ENCODE measurements around the gene CTTN. TPM values are rescaled to one million over a fixed set of nuclear protein-coding genes. Genes with fewer than 3 reads are reported as not detected.
A peak's percentile ranks its signal among the peaks of the same experiment; 100 is the strongest.

Gene CTTN
- total RNA-seq, 1 donor from 2014 or later: 458 TPM

- TF ChIP-seq CTCF (IDR thresholded peaks at IDR 0.05; ENCODE audit: unreplicated experiment): no peak
- Mint-ChIP-seq H3K9me3 (ENCODE audit: unreplicated experiment) (no peaks in the 10 kb centered on the region), H3K27me3 (ENCODE audit: unreplicated experiment) (peaks cover 15% of the 10 kb centered on the region), H3K27ac (ENCODE audit: unreplicated experiment) (no peak overlapping the region), H3K4me3 (ENCODE audit: unreplicated experiment) (no peak overlapping the region), H3K4me1 (ENCODE audit: unreplicated experiment) (peaks cover 4% of the 10 kb centered on the region), H3K36me3 (ENCODE audit: low read depth, unreplicated experiment) (peaks cover 62% of the 10 kb centered on the region)
- no peak for DNase-seq (ENCODE audit: low spot score)
Observed at GRCh38 chr11:70422692-70423522, 24.6 kb downstream of the CTTN start.

- Mint-ChIP-seq H3K4me3 (ENCODE audit: unreplicated experiment) (peak overlapping the region; percentile 74), H3K27ac (ENCODE audit: unreplicated experiment) (peak overlapping the region; percentile 30), H3K36me3 (ENCODE audit: low read depth, unreplicated experiment) (peaks cover 59% of the 10 kb centered on the region), H3K4me1 (ENCODE audit: unreplicated experiment) (peaks cover 5% of the 10 kb centered on the region), H3K27me3 (ENCODE audit: unreplicated experiment) (peaks cover 15% of the 10 kb centered on the region), H3K9me3 (ENCODE audit: unreplicated experiment) (no peaks in the 10 kb centered on the region)
- TF ChIP-seq CTCF (IDR thresholded peaks at IDR 0.05; ENCODE audit: unreplicated experiment): no peak
- DNase-seq (ENCODE audit: low spot score): no peak
Observed at GRCh38 chr11:70423523-70424505, 25.5 kb downstream of the CTTN start.

- Mint-ChIP-seq H3K27ac (ENCODE audit: unreplicated experiment) (peak overlapping the region; percentile 24), H3K4me3 (ENCODE audit: unreplicated experiment) (no peak overlapping the region), H3K4me1 (ENCODE audit: unreplicated experiment) (peaks cover 7% of the 10 kb centered on the region), H3K36me3 (ENCODE audit: low read depth, unreplicated experiment) (peaks cover 61% of the 10 kb centered on the region), H3K27me3 (ENCODE audit: unreplicated experiment) (peaks cover 15% of the 10 kb centered on the region), H3K9me3 (ENCODE audit: unreplicated experiment) (no peaks in the 10 kb centered on the region)
- no peak for DNase-seq (ENCODE audit: low spot score)
- TF ChIP-seq CTCF (IDR thresholded peaks at IDR 0.05; ENCODE audit: unreplicated experiment): no peak
Observed at GRCh38 chr11:70424765-70425344, 26.5 kb downstream of the CTTN start.

GRCh38 chr11:70427436-70427835, 29.1 kb downstream of the CTTN start:
- H3K4me3 Mint-ChIP-seq (ENCODE audit: unreplicated experiment): no peak overlapping the region
- DNase-seq (ENCODE audit: low spot score): no peak
- peaks cover 7% of the 10 kb centered on the region for H3K4me1 Mint-ChIP-seq (ENCODE audit: unreplicated experiment)
- H3K27me3 Mint-ChIP-seq (ENCODE audit: unreplicated experiment): peaks cover 18% of the 10 kb centered on the region
- H3K9me3 Mint-ChIP-seq (ENCODE audit: unreplicated experiment): no peaks in the 10 kb centered on the region
- peaks cover 53% of the 10 kb centered on the region for H3K36me3 Mint-ChIP-seq (ENCODE audit: low read depth, unreplicated experiment)
- H3K27ac Mint-ChIP-seq (ENCODE audit: unreplicated experiment): no peak overlapping the region
- TF ChIP-seq CTCF (IDR thresholded peaks at IDR 0.05; ENCODE audit: unreplicated experiment): no peak

Data from endothelial cell (in vitro differentiated cells).